ENCODE measurements around the gene LCE7A.

LCE7A gene

DNA sequence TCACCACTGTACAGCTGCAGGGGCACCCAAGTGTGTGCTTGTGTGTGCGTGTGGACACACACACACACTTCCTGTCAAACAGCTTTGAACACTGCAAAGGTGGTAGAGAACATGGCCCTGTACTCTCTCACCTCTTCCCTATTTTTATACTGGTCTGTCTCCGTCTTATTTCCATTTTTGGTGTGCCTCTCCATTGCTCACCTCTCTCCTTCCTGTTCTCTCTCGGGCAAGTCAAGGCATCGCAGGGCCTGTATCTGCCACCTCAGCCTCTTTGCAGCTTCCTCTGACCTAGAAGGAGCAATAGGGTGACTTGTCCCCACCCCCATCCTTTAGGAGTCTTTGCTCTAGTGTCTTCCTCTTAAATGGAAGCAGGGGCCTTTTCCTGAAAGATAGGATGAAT, 20.5 kb downstream of the LCE7A start:
- no peak for DNase-seq (ENCODE audit: low spot score)

DNA sequence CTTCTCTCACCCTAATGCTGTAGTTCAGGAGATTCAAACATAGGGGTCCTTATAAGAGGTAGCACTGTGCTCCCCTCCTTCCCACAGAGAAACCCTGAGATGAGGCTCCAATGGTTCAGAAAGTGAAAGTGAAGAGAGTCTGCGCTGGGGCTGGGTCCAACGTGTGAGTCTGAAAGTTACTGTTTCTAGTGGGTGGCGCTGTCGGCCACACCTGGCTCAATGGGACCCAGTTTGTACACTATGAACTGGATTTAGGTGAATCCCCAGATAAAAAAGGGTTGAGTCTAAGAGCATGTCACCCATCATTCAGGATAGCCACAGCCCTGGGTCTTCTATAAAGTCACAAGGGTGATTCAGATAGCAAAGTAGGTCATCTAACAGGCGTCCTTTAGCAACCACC, 21.1 kb downstream of the LCE7A start:
- no peak for DNase-seq (ENCODE audit: low spot score)

DNA sequence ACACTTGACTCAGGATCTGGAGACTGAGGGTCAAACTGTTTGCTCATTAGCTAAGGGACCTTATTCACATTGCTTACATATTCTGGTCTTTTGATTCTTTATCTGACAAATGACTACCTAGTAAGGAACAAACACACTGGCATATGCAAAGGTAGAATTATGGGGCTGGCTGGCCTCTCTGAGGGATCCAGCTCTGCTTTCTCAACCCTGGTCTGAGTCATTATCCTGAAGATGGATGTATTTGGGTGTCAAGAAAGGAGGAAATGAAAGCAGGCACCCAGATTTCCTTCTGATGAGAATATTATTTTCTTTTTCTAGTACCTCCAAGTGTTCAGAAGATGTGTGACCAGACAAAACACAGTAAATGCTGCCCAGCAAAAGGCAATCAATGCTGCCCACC, 24.3 kb downstream of the LCE7A start:
- DNase-seq (ENCODE audit: low spot score): no peak

DNA sequence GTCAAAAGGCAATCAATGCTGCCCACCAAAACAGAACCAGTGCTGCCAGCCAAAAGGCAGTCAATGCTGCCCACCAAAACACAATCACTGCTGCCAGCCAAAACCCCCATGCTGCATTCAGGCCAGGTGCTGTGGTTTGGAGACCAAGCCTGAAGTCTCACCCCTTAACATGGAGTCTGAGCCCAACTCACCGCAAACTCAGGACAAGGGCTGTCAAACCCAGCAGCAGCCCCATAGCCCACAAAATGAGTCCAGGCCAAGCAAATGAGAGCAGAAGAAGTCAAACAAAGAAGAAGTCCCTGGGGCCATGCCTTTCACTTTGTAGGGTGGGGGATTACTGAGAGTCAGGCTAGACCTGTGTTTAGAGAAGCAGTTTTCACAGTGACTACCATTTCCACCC, 24.7 kb downstream of the LCE7A start:
- no peak for DNase-seq (ENCODE audit: low spot score)

DNA sequence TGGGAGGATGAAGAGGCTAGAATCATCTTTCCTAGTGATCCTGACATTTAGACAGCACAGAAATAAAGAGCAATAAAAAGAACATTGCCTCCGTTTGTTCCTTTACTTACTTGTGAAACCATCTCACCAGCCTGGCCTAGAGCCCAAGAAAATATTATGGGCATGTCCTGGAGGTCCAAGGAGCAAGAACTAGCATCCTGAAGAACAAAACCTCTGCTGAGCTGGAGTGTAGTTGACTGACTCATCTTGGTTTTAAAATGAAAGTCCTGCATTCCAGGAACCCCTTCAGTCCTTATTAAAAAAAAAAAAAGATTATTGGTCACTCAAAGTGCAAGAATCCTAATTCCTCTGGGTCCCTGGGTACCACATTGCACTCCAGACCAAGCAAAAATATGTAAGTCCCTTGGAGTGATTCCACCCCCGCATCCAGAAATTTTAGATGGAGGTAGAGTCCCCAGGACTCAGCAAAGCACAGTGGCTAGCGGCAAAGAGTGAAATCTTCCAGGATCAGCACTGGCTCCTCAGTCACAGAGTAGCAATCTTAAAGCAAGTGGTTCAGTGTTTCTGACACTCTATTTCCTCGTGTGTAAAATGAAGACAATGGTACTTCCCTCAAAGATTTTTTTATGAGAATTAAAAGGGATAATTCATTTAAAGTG, 25.3 kb downstream of the LCE7A start:
- DNase-seq (ENCODE audit: low spot score): no peak

DNA sequence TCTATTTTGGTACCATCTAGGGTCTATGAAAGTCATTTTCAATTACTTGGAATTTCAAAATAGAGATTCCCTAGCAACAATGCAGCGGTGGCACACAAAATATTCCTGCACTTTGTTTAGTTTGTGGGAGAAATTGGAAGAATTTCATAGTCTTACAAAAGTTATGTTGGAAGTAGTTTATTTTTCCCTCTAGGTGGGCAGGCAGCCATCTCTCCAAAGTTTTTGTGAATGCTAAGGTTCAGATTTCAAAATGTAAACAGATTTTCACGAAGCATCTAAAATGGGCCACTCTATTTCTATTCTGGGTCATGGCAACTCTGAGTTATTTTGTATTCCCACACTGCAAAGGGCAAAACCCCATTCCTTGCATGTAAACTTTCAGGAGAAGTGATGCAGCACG, 26.3 kb downstream of the LCE7A start:
- DNase-seq (ENCODE audit: low spot score): no peak

DNA sequence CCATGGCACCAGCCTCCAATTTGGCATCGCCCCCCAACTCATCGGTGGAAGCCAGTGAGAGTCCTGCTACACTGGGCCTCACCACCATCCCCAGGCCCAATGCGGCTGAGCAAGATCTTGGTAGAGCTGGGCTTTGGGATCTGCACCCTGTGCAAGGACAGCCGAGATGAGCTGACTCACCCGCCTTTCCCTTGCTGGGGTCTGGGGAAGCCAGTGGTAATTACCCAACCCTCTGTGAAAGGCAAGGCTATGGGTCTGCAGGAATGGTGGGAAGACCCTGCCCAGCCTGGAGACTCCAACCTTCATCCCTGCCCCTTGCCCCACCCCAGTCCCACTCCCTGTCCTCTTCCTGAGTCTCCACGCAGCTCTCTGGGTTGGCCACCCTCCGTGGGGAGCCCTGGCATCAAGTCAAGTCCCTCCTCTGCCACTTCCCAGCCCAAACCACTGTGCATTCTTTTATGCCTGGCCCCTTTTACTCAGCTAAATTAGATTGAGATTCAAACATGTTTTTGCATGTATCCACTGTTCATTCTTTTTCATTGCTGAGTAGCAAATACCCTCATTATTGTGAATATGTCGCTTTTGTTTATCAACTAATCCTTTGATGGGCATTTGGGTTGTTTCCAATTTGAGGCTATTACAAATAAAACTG, 27.1 kb downstream of the LCE7A start:
- no peak for DNase-seq (ENCODE audit: low spot score)

DNA sequence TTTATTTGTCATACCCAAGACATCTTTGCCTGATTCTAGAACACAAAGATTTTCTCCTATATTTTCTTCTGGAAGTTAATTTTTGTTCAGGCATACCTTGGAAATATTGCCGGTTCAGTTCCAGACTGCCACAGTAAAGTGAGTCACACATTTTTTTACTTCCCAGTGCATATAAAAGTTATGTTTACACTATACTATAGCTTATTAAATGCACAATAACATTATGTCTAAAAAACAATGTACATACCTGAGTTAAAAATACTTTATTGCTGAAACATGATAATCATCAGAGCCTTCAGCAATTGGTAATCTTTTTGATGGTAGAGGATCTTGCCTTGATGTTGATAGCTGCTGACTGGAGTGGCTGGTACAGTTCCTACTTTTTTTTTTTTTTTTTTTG, 28.3 kb downstream of the LCE7A start:
- no peak for DNase-seq (ENCODE audit: low spot score)

DNA sequence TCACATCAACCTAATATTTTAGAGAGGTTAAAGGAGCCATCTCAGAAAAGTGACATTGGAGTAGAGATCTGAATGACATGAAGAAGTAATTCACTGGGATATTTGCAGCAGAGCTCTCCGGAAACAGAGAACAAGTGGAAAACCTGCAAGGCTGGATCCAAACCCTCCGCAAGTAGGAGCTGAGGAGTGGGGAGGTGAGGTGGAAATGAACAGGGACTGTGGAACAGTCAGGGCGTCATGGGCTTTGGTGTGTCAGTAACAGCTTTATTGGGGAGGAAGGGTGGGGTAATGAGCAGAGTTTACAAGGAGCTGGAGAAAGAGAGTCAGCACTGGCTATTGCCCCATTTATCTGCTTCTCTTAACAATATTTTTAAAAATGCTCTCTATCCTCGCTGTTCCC, 39.2 kb downstream of the LCE7A start:
- DNase-seq (ENCODE audit: low spot score): no peak

DNA sequence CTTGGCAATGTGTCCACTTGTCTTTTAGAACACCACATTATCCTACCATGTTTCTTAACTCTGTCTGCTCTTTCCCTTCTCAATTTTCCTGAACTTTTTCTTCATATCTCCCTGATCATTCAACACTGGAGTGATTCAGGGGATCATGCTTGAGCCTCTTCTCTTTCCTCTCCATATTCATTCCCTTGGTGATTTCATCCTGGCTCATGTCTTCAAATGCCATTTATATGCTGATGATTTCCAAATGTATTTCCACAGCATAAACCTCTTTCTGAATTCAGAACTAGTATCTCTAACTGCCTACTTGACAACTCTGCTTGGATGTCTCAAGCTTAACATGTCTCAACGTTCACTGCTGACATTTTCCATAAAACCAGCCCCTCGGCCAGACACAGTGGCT, 40.1 kb downstream of the LCE7A start:
- no peak for DNase-seq (ENCODE audit: low spot score)

DNA sequence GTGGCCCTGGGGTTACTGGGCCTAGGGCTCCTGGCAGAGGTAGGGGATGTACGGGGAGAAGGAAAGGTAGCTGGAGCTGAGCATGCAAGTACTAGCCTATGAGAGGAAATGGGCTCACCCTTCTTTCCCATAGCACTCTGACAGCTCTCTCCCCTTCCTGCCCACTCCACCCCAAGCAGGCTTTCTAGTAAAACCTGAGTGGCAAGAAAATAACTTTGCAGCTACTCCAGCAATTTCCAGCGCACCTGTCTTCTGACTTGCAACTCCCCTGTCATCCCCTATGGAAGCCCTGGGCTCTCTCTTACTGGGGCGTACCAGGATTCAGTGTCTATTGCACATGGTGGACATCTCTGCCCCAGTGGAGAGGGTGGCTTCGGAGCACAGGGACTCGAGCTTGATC, 41.8 kb downstream of the LCE7A start:
- DNase-seq (ENCODE audit: low spot score): no peak

DNA sequence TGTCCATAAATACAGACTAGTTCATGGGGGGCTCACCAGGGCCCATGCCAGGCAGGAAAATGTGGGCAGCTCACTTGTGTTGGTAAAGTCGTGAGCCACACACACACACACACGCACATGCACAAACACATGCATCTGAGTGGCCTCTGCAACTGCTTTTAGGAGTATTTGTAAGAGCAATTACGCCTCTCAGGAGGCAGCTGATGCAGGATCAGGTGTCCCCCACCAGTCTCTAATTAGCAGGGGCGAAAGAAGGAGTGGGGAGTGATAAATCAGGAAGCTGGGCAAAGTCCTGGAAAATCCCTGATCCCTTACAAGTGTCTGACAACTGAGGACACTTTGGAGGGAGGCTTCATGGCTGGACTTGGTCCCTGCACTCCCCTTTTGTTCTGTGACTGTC, 42.8 kb downstream of the LCE7A start:
- DNase-seq (ENCODE audit: low spot score): no peak

DNA sequence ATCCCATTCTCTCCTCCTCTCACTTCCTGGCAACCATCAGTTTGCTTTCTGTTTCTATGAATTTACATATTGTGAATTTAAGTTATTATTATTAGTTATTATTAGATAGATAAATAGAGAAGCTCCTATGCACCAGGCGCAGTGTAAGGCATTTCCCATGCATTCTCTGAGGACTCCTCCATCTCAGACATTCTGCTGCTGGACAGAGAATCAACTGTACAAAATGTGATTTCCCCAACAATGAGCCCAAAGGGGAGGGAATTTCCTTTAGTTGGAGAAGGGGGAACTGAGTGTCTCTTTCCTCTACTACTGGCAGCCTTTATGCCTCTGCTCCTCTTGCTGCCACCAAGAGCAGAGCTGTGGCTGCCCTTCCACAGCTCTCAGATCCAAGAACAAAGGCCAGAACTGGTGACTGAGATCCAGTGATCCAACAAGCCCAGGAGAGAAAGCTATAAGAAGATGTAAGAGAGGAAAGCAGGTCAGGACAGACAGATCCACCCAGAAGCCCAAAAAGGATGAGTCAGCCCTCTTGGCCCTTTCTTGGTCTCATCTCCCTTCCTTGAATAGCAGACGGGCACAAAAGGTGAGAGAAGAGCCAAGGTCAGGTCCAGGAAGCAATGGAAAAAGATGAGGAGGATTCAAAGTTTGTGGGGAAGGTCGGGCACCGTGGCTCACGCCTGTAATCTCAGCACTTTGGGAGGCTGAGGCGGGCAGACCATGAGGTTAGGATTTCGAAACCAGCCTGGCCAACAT, 45.1 kb downstream of the LCE7A start:
- no peak for DNase-seq (ENCODE audit: low spot score)

DNA sequence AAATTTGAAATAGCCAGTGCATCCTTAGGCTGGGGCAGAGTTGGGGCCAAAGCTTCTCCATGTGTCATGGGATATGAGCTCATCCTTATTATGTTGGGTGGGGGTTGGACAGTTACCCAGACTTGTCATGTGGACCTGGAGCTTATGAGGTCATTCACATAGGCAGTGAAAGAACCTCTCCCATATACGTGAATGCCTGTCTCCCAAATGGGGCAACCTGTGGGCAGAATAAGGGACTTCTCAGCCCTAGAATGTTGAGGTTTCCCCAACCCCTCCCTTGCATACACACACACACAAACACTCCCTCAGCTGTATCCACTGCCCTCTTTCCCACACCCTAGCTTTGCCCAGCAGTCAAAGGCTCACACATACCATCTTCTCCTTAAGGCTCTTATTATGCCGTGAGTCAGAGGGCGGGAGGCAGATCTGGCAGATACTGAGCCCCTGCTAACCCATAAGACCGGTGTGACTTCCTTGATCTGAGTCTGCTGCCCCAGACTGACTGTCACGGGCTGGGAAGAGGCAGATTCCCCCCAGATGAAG, 46.3 kb downstream of the LCE7A start:
- no peak for DNase-seq (ENCODE audit: low spot score)

DNA sequence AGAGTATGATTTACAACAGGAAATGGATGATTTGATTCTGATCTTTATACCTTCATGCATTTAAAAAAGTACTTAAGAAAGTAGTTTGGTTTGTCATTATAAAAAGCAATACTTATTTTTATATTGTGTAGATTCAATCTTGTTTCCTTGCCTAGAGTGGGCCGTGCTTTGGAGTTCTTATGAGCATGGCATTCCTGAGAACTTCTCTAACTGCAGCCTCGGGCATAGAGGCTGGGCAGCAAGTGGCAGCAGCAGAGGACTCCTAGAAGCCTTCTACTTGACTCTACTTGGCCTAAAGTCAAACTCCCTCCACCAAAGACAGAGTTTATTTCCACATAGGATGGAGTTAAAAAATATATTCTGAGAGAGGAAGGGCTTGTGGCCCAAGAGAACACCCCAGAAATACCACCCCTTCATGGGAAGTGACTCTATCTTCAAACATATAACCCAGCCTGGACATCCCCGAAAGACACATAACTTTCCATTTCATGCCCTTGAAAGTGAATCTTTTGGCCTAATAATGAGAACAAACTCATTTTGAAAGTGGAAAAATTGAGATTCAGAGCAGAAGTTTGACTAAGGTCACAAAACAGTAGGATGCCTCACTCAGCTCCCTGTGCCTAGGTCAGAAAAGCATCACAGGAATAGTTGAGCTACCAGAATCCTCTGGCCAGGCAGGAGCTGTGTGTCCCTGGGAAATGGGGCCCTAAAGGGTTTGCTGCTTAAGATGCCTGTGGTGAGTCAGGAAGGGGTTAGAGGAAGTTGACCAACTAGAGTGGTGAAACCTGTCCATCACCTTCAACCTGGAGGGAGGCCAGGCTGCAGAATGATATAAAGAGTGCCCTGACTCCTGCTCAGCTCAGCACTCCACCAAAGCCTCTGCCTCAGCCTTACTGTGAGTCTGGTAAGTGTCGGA, 48.1 kb downstream of the LCE7A start, which contains the start of gene IVL:
IVL (plus strand) TSS at position 861 of the 916 bp plus-strand sequence. CDS start 1,252 bp downstream, outside the sequence.
- DNase-seq (ENCODE audit: low spot score): no peak

DNA sequence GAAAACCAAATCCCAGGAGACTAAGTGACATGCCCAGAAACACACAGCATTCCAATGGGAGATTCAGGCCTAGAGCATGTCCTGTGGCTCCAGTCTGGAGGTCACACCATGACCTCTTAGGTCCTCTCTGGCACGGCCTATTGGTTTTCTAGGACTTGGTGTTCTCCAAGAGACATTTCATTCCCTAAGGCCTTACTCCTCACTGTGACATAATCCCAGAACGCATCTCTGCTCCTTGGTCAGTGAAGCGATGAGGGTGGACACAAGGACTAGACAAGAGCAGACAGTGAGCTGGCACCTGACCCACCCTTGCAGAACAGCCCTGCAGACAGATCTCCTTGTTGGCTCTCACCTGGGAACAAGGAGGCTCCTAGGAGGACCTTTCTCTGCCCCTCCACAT, 49.4 kb downstream of the LCE7A start:
- DNase-seq (ENCODE audit: low spot score): no peak
